Measurements from ENCODE around the gene SLC15A1.

Gene SLC15A1

DNA sequence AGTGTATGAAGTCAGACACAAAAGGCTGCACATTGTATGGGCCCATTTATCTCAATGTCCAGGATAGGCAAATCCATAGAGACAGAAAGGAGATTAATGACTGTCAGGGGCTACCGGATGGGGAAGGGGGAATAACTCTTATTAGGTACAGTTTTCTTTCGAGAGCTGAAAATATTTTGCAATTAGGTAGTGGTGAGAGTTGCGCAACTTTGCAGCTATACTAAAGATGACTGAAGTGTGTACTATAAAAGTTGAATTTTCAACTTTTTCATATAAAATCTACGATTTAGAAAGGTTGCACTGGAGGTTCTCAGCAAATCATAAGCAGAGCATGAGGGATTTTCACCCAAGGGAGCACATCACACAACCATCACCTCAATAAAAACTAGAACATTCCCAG, 16.1 kb upstream of the SLC15A1 start:
- Mint-ChIP-seq H3K4me1 (no peaks in the 10 kb centered on the region), H3K27me3 (ENCODE audit: low read depth, poor library complexity) (peaks cover 3% of the 10 kb centered on the region), H3K36me3 (ENCODE audit: low read depth) (no peaks in the 10 kb centered on the region), H3K27ac (no peak overlapping the region), H3K9me3 (no peaks in the 10 kb centered on the region), H3K4me3 (no peak overlapping the region)
- DNase-seq, result no peak
- TF ChIP-seq, protein P1, sequence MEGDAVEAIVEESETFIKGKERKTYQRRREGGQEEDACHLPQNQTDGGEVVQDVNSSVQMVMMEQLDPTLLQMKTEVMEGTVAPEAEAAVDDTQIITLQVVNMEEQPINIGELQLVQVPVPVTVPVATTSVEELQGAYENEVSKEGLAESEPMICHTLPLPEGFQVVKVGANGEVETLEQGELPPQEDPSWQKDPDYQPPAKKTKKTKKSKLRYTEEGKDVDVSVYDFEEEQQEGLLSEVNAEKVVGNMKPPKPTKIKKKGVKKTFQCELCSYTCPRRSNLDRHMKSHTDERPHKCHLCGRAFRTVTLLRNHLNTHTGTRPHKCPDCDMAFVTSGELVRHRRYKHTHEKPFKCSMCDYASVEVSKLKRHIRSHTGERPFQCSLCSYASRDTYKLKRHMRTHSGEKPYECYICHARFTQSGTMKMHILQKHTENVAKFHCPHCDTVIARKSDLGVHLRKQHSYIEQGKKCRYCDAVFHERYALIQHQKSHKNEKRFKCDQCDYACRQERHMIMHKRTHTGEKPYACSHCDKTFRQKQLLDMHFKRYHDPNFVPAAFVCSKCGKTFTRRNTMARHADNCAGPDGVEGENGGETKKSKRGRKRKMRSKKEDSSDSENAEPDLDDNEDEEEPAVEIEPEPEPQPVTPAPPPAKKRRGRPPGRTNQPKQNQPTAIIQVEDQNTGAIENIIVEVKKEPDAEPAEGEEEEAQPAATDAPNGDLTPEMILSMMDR (IDR thresholded peaks at IDR 0.05), result no peak

DNA sequence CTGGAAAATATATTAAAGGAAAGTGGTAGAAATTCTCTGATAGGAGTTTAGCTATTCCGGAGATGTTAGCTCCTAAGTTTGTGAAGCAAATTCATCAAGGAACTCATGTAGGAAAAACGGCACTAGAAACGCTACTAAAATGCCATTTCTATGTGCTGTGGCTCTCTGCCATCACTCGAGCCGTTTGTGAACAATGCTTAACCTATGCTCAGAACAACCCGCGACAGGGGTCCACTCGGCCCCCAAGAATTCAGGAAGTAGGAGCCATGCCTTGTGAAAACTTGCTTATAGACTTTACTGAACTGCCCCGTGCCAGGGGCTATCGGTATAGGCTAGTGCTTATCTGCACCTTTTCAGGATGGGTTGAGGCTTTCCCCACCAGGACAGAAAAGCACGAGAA, 14.2 kb upstream of the SLC15A1 start:
- no peak for DNase-seq
- H3K9me3 Mint-ChIP-seq, result no peaks in the 10 kb centered on the region
- H3K4me1 Mint-ChIP-seq, result no peaks in the 10 kb centered on the region
- no peak overlapping the region for H3K27ac Mint-ChIP-seq
- H3K4me3 Mint-ChIP-seq, result no peak overlapping the region
- no peaks in the 10 kb centered on the region for H3K36me3 Mint-ChIP-seq (ENCODE audit: low read depth)
- TF ChIP-seq, protein P1 (IDR thresholded peaks at IDR 0.05), result no peak
- peaks cover 6% of the 10 kb centered on the region for H3K27me3 Mint-ChIP-seq (ENCODE audit: low read depth, poor library complexity)

DNA sequence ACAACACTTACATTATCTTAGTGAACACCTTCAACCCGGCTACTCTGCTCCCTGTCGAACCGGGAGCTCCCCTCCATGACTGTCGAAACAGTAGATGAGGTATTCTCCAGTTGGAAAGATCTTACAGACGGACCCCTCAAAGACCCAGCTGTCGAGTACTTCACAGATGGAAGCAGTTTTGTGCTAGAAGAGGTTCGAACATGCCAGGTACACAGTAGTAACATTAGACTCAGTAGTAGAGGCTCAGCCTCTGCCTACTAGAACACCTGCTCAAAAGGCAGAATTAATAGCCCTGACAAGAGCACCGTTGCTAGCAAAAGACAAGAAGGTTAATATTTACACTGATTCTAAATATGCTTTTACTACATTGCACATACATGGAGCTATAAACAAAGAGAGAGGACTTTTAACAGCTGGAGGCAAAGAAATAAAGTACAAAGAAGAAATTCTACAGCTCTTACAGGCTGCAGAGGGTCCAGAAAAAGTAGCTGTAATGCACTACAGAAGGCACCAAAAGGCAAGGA, 13.6 kb upstream of the SLC15A1 start:
- no peak for DNase-seq
- H3K9me3 Mint-ChIP-seq, result peaks cover 4% of the 10 kb centered on the region
- H3K27me3 Mint-ChIP-seq (ENCODE audit: low read depth, poor library complexity), result peaks cover 12% of the 10 kb centered on the region
- H3K27ac Mint-ChIP-seq, result no peak overlapping the region
- TF ChIP-seq, protein P1 (IDR thresholded peaks at IDR 0.05), result no peak
- peaks cover 5% of the 10 kb centered on the region for H3K4me1 Mint-ChIP-seq
- H3K36me3 Mint-ChIP-seq (ENCODE audit: low read depth), result no peaks in the 10 kb centered on the region
- H3K4me3 Mint-ChIP-seq, result no peak overlapping the region

DNA sequence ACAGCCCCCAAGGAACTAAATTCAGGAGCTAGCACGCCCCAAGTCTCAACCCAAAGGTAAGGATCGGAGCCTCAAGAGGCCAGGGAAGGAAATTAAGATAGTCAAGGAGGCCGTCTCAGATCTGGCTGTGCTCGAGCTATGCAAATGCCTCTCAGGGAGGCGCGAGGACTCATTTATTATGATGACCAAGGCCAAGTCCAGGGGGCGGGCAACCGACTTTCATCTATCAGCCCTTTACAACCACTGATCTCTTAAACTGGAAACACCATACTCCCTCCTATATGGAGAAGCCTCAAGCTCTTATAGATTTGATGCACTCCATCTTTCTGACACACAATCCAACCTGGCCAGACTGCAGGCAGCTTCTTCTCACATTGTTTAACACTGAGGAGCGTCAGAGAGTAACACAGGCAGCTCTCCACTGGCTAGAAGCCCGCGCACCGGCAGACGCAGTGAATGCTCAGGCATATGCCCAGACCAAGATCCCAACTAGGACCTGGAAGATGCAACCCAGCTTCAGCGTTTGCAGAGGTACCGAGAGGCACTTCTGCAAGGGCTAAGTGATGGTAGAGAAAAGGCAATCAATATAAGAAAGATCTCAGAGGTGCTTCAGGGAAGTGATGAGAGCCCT, 9.6 kb upstream of the SLC15A1 start:
- H3K4me1 Mint-ChIP-seq, result peaks cover 8% of the 10 kb centered on the region
- H3K4me3 Mint-ChIP-seq, result no peak overlapping the region
- TF ChIP-seq, protein P1 (IDR thresholded peaks at IDR 0.05), result no peak
- H3K9me3 Mint-ChIP-seq, result peaks cover 23% of the 10 kb centered on the region
- H3K27ac Mint-ChIP-seq, result no peak overlapping the region
- H3K27me3 Mint-ChIP-seq (ENCODE audit: low read depth, poor library complexity), result peaks cover 9% of the 10 kb centered on the region
- DNase-seq, result no peak
- H3K36me3 Mint-ChIP-seq (ENCODE audit: low read depth), result peaks cover 4% of the 10 kb centered on the region

DNA sequence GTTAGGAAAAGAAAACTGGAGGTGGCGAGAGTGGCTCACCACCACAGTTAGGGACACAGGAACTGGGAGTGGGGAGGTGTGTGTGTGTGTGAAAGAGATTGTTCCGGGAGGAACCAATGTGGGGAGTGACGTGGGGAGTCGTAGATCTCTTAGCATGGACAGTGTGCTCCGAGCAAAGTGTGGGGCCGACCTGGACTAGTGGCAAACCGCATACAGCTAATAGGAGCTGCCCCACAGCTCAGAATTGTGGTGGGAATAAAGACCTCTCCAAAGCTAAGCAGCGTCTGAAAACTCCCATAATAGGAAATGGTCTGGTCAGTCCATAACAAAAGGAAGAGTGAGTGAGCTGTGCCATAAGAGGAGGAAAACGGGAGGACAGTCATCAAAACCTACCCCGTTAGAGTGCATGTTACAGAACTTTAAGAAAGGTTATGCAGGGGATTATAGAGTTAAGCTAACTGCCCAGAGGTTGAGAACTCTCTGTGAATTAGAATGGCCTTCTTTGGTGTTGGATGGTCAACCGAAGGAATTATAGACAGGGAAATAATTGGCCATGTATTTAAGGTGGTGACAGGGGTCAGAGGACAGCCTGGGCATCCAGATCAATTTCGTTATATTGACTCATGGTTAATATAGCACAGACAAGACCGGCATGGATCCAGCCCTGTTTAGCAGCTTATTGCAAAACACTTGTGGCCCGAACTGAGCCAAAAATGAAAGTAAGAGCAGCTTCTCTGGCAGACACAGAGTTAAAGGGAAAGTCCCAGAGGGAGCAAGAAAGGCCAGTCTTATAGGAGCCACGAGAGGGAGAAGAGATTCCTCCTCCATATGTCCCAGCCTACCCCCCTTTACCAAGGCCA, 8.9 kb upstream of the SLC15A1 start:
- Mint-ChIP-seq H3K4me3 (no peak overlapping the region), H3K9me3 (peaks cover 23% of the 10 kb centered on the region), H3K27ac (no peak overlapping the region), H3K27me3 (ENCODE audit: low read depth, poor library complexity) (peaks cover 9% of the 10 kb centered on the region), H3K4me1 (peaks cover 8% of the 10 kb centered on the region), H3K36me3 (ENCODE audit: low read depth) (peaks cover 4% of the 10 kb centered on the region)
- TF ChIP-seq, protein P1 (IDR thresholded peaks at IDR 0.05), result no peak
- DNase-seq, result no peak

Data from nephron progenitor cell (in vitro differentiated cells).